ENCODE measurements around the gene ZDHHC14. TPM values are rescaled to one million over a fixed set of nuclear protein-coding genes. Genes with fewer than 3 reads are reported as not detected.

The ZDHHC14 gene
- total RNA-seq, 4 donors from 2014 or later = 9.1 to 20.6 (median 12.5) TPM

- H3K4me1 ChIP-seq = peaks cover 0 to 3% (median 0%) of the 10 kb centered on the region in 4 donors
- peak in 1 of 3 donors; percentile 21 for DNase-seq
- no peaks in the 10 kb centered on the region for H3K27me3 ChIP-seq
- no peak overlapping the region for H3K4me3 ChIP-seq
- TF ChIP-seq CTCF (IDR thresholded peaks at IDR 0.05) (no peak), POLR2A (IDR thresholded peaks at IDR 0.05) (no peak)
- H3K9me3 ChIP-seq = no peaks in the 10 kb centered on the region
- no peaks in the 10 kb centered on the region for H3K36me3 ChIP-seq
- no peak overlapping the region for H3K27ac ChIP-seq
These were observed 228.6 kb downstream of the ZDHHC14 start for GRCh38 chr6:157609556-157609955.

- H3K4me3 ChIP-seq = no peak overlapping the region
- H3K9me3 ChIP-seq = no peaks in the 10 kb centered on the region
- H3K4me1 ChIP-seq = peaks cover 0 to 3% (median 0%) of the 10 kb centered on the region in 4 donors
- peak in 1 of 3 donors; percentile 31 for DNase-seq
- H3K36me3 ChIP-seq = no peaks in the 10 kb centered on the region
- no peak overlapping the region for H3K27ac ChIP-seq
- TF ChIP-seq CTCF (IDR thresholded peaks at IDR 0.05) = no peak
- TF ChIP-seq POLR2A (IDR thresholded peaks at IDR 0.05) = no peak
- H3K27me3 ChIP-seq = no peaks in the 10 kb centered on the region
These were observed 229.5 kb downstream of the ZDHHC14 start for GRCh38 chr6:157610451-157610999.

GRCh38 chr6:157611406-157611805 lies 230.4 kb downstream of the ZDHHC14 start:
- no peak for TF ChIP-seq POLR2A (IDR thresholded peaks at IDR 0.05)
- no peak for TF ChIP-seq CTCF (IDR thresholded peaks at IDR 0.05)
- no peaks in the 10 kb centered on the region for H3K27me3 ChIP-seq
- H3K9me3 ChIP-seq = no peaks in the 10 kb centered on the region
- peak in 1 of 3 donors; percentile 19 for DNase-seq
- H3K4me1 ChIP-seq = peaks cover 0 to 3% (median 0%) of the 10 kb centered on the region in 4 donors
- H3K36me3 ChIP-seq = no peaks in the 10 kb centered on the region
- no peak overlapping the region for H3K27ac ChIP-seq
- no peak overlapping the region for H3K4me3 ChIP-seq

GRCh38 chr6:157613011-157613522 lies 232.1 kb downstream of the ZDHHC14 start:
- Histone ChIP-seq H3K9me3 (no peaks in the 10 kb centered on the region), H3K36me3 (no peaks in the 10 kb centered on the region), H3K27ac (no peak overlapping the region), H3K4me3 (no peak overlapping the region), H3K4me1 (peaks cover 0 to under 1% (median 0%) of the 10 kb centered on the region in 4 donors), H3K27me3 (no peaks in the 10 kb centered on the region)
- DNase-seq = peak in 1 of 3 donors; percentile 24
- TF ChIP-seq CTCF (IDR thresholded peaks at IDR 0.05) = no peak
- TF ChIP-seq POLR2A (IDR thresholded peaks at IDR 0.05) = no peak

- Histone ChIP-seq H3K36me3 (no peaks in the 10 kb centered on the region), H3K9me3 (no peaks in the 10 kb centered on the region), H3K4me1 (no peaks in the 10 kb centered on the region), H3K4me3 (no peak overlapping the region), H3K27me3 (no peaks in the 10 kb centered on the region), H3K27ac (peak overlapping the region in 1 of 4 donors; percentile 40)
- TF ChIP-seq POLR2A (IDR thresholded peaks at IDR 0.05) (no peak), CTCF (IDR thresholded peaks at IDR 0.05) (peak in 2 of 6 experiments; percentile 7)
- peak in 1 of 3 donors; percentile 44 for DNase-seq
These were observed 233.1 kb downstream of the ZDHHC14 start for GRCh38 chr6:157614026-157614568.

Data from Peyer's patch (tissue), 4 donors.